HepG2 (cell line): Measurements from ENCODE around the gene SRSF3.

Source experiments
- REST ChIP-seq, 2 experiments: IDR thresholded peaks; 2 replicates each; pipeline ENCODE4 v1.6.1; 2011 to 2012; ENCODE audit warnings: low read length in 2 of 2, borderline replicate concordance in 1 of 2, low read depth in 1 of 2, mild to moderate bottlenecking in 1 of 2, moderate library complexity in 1 of 2
- SMC3 ChIP-seq: IDR thresholded peaks from 2 replicates; pipeline ENCODE4 v1.6.1; 2011; ENCODE audit warnings: low read length, improper control_type of control experiment

DNA sequence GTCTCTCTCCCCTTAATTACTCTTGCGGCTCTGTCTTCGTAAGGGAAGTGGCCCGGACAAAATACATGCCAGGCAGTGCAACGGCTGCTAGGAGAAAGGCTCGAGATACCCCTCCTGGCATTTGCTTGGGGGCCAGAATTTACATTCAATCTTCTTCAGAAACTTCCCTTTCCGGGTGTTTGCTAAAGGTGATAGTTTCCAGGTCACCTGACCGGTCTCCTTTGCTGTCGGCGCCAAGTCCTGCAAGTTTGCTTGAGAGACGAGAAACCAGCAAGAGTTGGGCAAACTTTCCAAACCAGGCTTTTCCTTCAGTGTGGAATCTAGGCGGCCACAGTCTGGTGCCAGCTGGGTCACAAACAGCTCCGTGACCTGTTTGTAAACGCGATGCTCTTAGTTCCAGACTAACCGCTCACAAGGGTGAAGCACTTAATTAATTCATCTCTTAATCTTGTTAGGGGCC is 563 bp upstream of the SRSF3 start:
- TF ChIP-seq REST (IDR thresholded peaks at IDR 0.05; ENCODE audit: borderline replicate concordance in 1 of 2, low read depth in 1 of 2, low read length in 2 of 2) (no peak), SMC3 (no peak)
